Endothelial cell of umbilical vein (primary cell): Measurements from ENCODE around the gene ATAD5. TPM values are rescaled to one million over a fixed set of nuclear protein-coding genes. Genes with fewer than 3 reads are reported as not detected.

Experiments
- BruUV-seq: library from RNA; stranded (reverse); fragments of 400-500 nt; replicated peaks from 2 replicates; lab custom pipeline; 2021; lab: Mats Ljungman, UMichigan
- CTCF ChIA-PET: fragments of 300-600, 350-600 bp; sonication (Branson Sonifier 250); formaldehyde crosslinking; loops from one replicate; lab custom pipeline; 2021; ENCODE audit warnings: antibody characterized with exemption, inconsistent platforms; lab: Charles Lee
- POLR2A ChIA-PET: fragments of 300-600, 350-600 bp; sonication (Branson Sonifier 250); formaldehyde crosslinking; loops from one replicate; lab custom pipeline; 2021; ENCODE audit warnings: antibody characterized with exemption, inconsistent platforms; lab: Charles Lee
- DNase-seq: peaks from one replicate; pipeline ENCODE4 v3.0.0-alpha.2; 2011; ENCODE audit warnings: low read depth, low spot score
- FAIRE-seq: peaks from 2 replicates; lab custom pipeline; 2011; peaks lifted over from hg19 to GRCh38; lab: Jason Lieb, UNC
- H2AFZ ChIP-seq: 2 replicates; pipeline ENCODE4 v1.6.0; 2012; ENCODE audit warnings: low read depth, low read length, control low read depth, inconsistent platforms
- H3K27ac ChIP-seq: 2 replicates; pipeline ENCODE4 v1.5.1; 2011; ENCODE audit warnings: low read depth, mild to moderate bottlenecking, control low read depth, low read length, moderate library complexity; ENCODE audit not compliant: insufficient read depth
- H3K27me3 ChIP-seq, 2 experiments: 2 replicates each; pipeline versions ENCODE4 v1.6.0 to v1.6.1; 2011; ENCODE audit warnings: low read length in 2 of 2, mixed read lengths in 1 of 2; ENCODE audit not compliant: control insufficient read depth in 2 of 2, insufficient read depth in 2 of 2
- H3K36me3 ChIP-seq, 2 experiments: 2 replicates in 1 of 2; 3 replicates in 1 of 2; pipeline ENCODE4 v1.5.1; 2011; ENCODE audit warnings: low read length in 2 of 2, mild to moderate bottlenecking in 1 of 2, moderate library complexity in 1 of 2; ENCODE audit not compliant: control insufficient read depth in 2 of 2, insufficient read depth in 2 of 2; ENCODE audit errors: extremely low read depth in 1 of 2
- H3K4me1 ChIP-seq: 3 replicates; pipeline ENCODE4 v1.5.1; 2011; ENCODE audit warnings: mild to moderate bottlenecking, low read length; ENCODE audit not compliant: control insufficient read depth, insufficient read depth; ENCODE audit errors: extremely low read depth
- H3K4me2 ChIP-seq: 2 replicates; pipeline ENCODE4 v1.6.1; 2011; ENCODE audit warnings: low read length, control low read depth, mixed read lengths; ENCODE audit not compliant: insufficient read depth
- H3K4me3 ChIP-seq, 3 experiments: fragments of 200-600 bp in 1 of 3; sonication (generic), shearing (Covaris generic) in 1 of 3; replicated peaks in 1 of 3; 2 replicates each; pipeline ENCODE4 v1.5.1; 2011 to 2016; ENCODE audit warnings: control low read depth in 3 of 3, low read length in 3 of 3, mild to moderate bottlenecking in 2 of 3, inconsistent platforms in 1 of 3, low read depth in 1 of 3, moderate library complexity in 1 of 3; ENCODE audit not compliant: insufficient read depth in 1 of 3
- H3K79me2 ChIP-seq: 2 replicates; pipeline ENCODE4 v1.6.0; 2012; ENCODE audit warnings: low read length, inconsistent platforms; ENCODE audit not compliant: control insufficient read depth, insufficient read depth
- H3K9ac ChIP-seq: replicated peaks from 2 replicates; pipeline ENCODE3; 2011; ENCODE audit warnings: low read length, control low read depth; ENCODE audit not compliant: insufficient read depth; ENCODE audit errors: extremely low read depth
- H3K9me1 ChIP-seq: replicated peaks from 3 replicates; pipeline ENCODE4 v1.6.0; 2011; ENCODE audit warnings: mild to moderate bottlenecking, low read length; ENCODE audit not compliant: control insufficient read depth, insufficient read depth; ENCODE audit errors: extremely low read depth
- H3K9me3 ChIP-seq: replicated peaks from 2 replicates; pipeline ENCODE4 v1.5.1; 2012; ENCODE audit warnings: low read length, inconsistent platforms; ENCODE audit not compliant: control insufficient read depth, insufficient read depth
- H4K20me1 ChIP-seq: replicated peaks from 2 replicates; pipeline ENCODE3; 2011; ENCODE audit warnings: mild to moderate bottlenecking, low read length; ENCODE audit not compliant: control insufficient read depth, insufficient read depth; ENCODE audit errors: extremely low read depth
- EZH2 ChIP-seq: IDR thresholded peaks from 2 replicates; pipeline ENCODE4 v1.6.1; 2012; ENCODE audit warnings: borderline replicate concordance, low read depth, mild to moderate bottlenecking, moderate library complexity, low read length, inconsistent platforms; ENCODE audit not compliant: severe bottlenecking
- FOS ChIP-seq: IDR thresholded peaks from 2 replicates; pipeline ENCODE4 v1.6.1; 2011; ENCODE audit warnings: mild to moderate bottlenecking, low read length, moderate library complexity, borderline replicate concordance; ENCODE audit not compliant: insufficient read depth
- GATA2 ChIP-seq: IDR thresholded peaks from 2 replicates; pipeline ENCODE4 v1.7.0; 2011; ENCODE audit warnings: low read depth, mild to moderate bottlenecking, moderate library complexity, mixed read lengths, low read length; ENCODE audit not compliant: insufficient read length, insufficient read depth
- JUN ChIP-seq: IDR thresholded peaks from 2 replicates; pipeline ENCODE4 v1.6.1; 2011; ENCODE audit warnings: borderline replicate concordance, low read depth; ENCODE audit not compliant: insufficient read length, insufficient read depth
- MAX ChIP-seq: IDR thresholded peaks from 2 replicates; pipeline ENCODE4 v1.6.1; 2011; ENCODE audit not compliant: insufficient read depth, insufficient read length
- MYC ChIP-seq: IDR thresholded peaks from one replicate; pipeline ENCODE4 v1.6.1; 2011; ENCODE audit warnings: mild to moderate bottlenecking, low read depth, low read length
- POLR2A ChIP-seq: IDR thresholded peaks from 2 replicates; pipeline ENCODE4 v1.6.1; 2012; ENCODE audit warnings: low read depth, mild to moderate bottlenecking, control low read depth, low read length
- POLR2AphosphoS5 ChIP-seq: IDR thresholded peaks from 2 replicates; pipeline ENCODE4 v1.6.1; 2012; ENCODE audit warnings: low read depth, mild to moderate bottlenecking, control low read depth, low read length, moderate library complexity; ENCODE audit not compliant: insufficient read depth
- dilution Hi-C: fragments of 300-500 bp; cut with MboI; formaldehyde crosslinking; loops from one replicate; pipeline ENCODE4 v1.15.0; 2019; ENCODE audit warnings: low sequenced_read_pairs; ENCODE audit not compliant: extremely low pct_ligation_motif_present
- intact Hi-C: fragments of 100-400 bp; cut with micrococcal nuclease; formaldehyde crosslinking; loops from one replicate; pipeline ENCODE4 v1.10.0; 2022
- polyA plus RNA-seq, 4 experiments: library from polyadenylated mRNA; depleted of rRNA in 3 of 4; stranded (reverse) in 3 of 4; unstranded in 1 of 4; fragments of >200 nt; gene quantifications; 2 replicates each; pipeline versions ENCODE4 v1.2.1 to v1.2.3, GENCODE V29; 2011 to 2012; ENCODE audit warnings: missing spikeins in 1 of 4
- total RNA-seq: library from RNA; stranded (reverse); gene quantifications from 2 replicates; pipeline ENCODE4 v1.2.3, GENCODE V29; 2021
- TF ChIP-seq, protein P1 (sequence below), 2 donors: IDR thresholded peaks; 1 replicate in 1 of 2; 2 replicates in 1 of 2; pipeline ENCODE4 v1.5.1; 2011; ENCODE audit warnings: low read length in 2 of 2, mild to moderate bottlenecking in 2 of 2, moderate library complexity in 2 of 2, control low read depth in 1 of 2, inconsistent platforms in 1 of 2, low read depth in 1 of 2; ENCODE audit not compliant: insufficient read depth in 1 of 2; ENCODE audit errors: extremely low read depth in 1 of 2

Gene ATAD5
- total and polyA plus RNA-seq, 2 donors (not counting 3 experiments of a cell fraction or from before 2014, with no cell fraction given) = 0.80 to 9.4 TPM

DNA sequence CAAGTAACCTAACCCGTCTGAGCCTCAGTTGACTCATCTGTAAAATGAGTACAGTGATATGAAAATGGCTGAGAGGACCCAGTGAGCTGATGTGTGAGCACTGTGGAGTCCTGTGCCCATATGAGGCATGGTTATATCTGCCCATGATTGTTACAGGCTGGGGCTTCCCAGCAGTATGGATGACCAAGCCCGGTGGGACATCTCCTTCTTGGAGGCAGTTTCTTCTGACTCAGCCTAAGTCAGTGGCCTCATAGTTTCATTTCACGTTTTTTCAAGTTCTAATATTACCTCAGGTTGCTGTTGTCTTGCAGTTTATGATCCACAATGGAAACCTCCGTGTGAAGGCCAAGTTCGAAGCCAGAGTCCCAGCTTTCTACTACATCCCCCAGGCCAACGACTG is 94.8 kb downstream of the ATAD5 start:
- H3K9me1 ChIP-seq = no peaks in the 10 kb centered on the region
- peaks cover 9% of the 10 kb centered on the region for H3K4me1 ChIP-seq
- intact Hi-C loops (no loop called here), dilution Hi-C loops (no loop called here)
- no peaks in the 10 kb centered on the region for H4K20me1 ChIP-seq
- no peak overlapping the region for H3K4me3 ChIP-seq
- peaks cover 15 to 18% of the 10 kb centered on the region in 2 experiments for H3K27me3 ChIP-seq
- no peak overlapping the region for H3K27ac ChIP-seq
- no peak overlapping the region for H3K9ac ChIP-seq
- CTCF ChIA-PET = no interaction called here
- no peaks in the 10 kb centered on the region for H3K36me3 ChIP-seq
- no peaks in the 10 kb centered on the region for H3K79me2 ChIP-seq
- POLR2A ChIA-PET = no interaction called here
- no peak for TF ChIP-seq JUN
- no peak for TF ChIP-seq MAX
- no peak for TF ChIP-seq GATA2
- no peak for TF ChIP-seq POLR2A
- no peak for TF ChIP-seq FOS
- TF ChIP-seq, protein P1, sequence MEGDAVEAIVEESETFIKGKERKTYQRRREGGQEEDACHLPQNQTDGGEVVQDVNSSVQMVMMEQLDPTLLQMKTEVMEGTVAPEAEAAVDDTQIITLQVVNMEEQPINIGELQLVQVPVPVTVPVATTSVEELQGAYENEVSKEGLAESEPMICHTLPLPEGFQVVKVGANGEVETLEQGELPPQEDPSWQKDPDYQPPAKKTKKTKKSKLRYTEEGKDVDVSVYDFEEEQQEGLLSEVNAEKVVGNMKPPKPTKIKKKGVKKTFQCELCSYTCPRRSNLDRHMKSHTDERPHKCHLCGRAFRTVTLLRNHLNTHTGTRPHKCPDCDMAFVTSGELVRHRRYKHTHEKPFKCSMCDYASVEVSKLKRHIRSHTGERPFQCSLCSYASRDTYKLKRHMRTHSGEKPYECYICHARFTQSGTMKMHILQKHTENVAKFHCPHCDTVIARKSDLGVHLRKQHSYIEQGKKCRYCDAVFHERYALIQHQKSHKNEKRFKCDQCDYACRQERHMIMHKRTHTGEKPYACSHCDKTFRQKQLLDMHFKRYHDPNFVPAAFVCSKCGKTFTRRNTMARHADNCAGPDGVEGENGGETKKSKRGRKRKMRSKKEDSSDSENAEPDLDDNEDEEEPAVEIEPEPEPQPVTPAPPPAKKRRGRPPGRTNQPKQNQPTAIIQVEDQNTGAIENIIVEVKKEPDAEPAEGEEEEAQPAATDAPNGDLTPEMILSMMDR (IDR thresholded peaks at IDR 0.05; ENCODE audit: extremely low read depth in 1 of 2, insufficient read depth in 1 of 2, low read depth in 1 of 2, low read length in 2 of 2) = no peak
- no peak for TF ChIP-seq POLR2AphosphoS5
- no peak for TF ChIP-seq MYC
- no peak for TF ChIP-seq EZH2
- no TSS peak for BruUV-seq
- H3K9me3 ChIP-seq = no peaks in the 10 kb centered on the region
- no peak overlapping the region for H2AFZ ChIP-seq
- no peak overlapping the region for H3K4me2 ChIP-seq
- FAIRE-seq = no peak
- DNase-seq = no peak
